HG03558 (cell line): ENCODE measurements around the gene SDHAF4.
"Not testable (repeated sequence)": the region's sequence is repeated elsewhere in the genome, so short reads cannot be mapped to it uniquely, and the experiment has no call there.

Source experiments
- ATAC-seq: cut with Tn5 transposase; IDR thresholded peaks from one replicate; pipeline ENCODE4 v1.9.1; 2021; ENCODE audit warnings: moderate number of reproducible peaks; ENCODE audit not compliant: unreplicated experiment; ENCODE audit errors: extremely low read depth

The SDHAF4 gene

DNA sequence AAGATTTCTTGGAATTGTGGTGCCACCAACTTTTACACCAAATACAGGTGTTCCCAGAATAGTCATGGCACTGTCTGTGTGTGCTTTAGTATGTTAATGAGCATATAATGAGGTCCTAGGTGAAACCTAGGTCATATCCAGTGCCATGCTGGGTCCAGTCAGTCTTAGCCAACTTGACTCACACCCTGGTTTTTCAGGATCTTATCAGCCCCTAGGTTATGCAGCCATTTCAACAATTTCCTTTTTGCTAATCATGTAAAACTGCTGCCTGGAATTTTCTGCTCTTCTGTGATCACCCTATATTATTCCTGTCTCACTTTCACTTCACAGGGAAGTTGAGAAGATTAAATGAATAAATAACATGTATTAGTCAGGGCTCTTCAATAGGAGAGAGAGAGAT lies 23.7 kb downstream of the SDHAF4 start:
- ATAC-seq = no peak

DNA sequence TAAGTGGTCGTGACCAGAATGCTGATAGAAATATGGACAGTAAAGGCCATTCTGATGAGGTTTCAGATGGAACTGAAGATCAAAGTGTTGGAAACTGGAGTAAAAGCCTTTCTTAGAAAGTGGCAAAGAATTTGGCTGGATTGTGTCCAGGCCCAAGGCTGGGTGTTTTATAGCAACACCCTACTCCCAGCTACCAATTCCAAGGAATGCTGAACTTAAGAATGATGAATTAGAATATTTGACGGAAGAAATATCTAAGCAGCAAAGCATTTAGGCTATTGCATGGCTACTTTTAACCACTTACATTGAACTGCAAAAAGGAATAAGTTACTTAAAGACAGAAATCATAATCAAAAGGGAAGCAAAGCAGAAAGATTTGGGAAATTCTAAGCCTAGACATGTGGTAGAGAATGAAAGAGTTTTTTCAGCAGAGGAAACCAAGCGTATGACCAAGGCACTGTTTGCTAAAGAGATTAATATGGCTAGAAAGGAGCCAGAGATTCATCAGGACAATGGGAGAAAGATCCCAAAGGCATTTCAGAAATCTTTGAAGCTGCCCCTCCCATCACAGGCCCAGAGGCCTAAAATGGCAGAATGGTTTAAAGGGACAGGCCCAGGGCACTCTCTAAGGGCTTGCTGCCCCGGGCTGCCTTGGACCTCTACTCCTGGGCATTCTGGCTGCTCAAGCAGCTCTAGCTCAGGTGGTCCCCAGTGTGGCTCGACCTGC lies 25.8 kb downstream of the SDHAF4 start:
- ATAC-seq = no peak

DNA sequence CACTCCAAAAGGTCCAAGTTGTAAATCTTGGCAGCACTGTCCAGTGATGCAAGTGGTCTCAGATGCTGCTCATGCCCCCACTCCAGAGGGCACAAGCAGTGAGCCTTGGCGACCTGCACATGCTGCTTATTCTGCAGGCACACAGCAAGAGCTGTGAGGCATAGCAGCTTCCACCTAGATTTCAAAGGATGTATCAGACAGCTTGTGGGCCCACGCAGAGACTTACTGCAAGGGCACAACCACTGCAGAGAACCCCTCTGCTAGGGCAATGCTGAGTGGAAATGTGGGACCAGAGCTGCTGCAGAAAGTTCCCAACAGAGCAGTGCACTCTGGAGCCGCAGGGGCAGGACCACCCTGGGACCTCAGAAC lies 26.4 kb downstream of the SDHAF4 start:
- ATAC-seq = no peak

DNA sequence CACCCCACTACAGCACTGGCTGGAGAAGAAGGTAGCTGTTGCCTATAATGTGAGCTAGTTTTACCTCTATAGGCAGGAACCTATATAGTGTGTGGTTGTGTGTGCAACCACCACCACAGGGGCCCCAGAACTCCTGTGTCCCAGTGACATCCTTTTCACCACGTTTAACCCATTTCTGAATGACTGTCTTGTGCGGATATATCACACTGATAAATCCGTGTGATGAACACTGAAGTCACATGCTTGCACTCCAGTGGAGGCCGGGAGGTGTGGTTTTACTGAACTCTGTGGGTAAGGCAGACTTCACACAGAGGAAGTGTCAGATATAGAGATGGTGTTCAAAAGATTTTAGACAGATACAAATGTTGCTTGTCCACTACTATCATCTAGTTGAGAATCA lies 32.5 kb downstream of the SDHAF4 start:
- no peak for ATAC-seq

DNA sequence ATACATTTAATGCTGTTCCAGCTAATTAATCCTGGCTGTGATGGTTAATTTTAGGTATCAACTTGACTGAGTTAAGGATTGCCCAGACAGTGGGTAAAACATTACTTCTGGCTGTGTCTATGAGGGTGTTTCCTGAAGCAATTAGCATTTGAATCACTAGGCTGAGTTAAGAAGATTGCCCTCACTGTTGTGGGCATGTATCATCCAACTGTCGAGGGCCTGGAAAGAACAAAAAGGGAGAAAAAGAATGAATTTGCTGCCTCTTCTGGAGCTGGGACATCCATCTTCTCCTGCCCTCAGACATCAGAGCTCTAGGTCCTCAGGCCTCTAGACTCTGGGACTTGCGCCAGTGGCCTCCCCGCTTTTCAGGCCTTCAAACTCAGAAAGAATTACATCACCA lies 34.3 kb downstream of the SDHAF4 start:
- ATAC-seq = no peak

DNA sequence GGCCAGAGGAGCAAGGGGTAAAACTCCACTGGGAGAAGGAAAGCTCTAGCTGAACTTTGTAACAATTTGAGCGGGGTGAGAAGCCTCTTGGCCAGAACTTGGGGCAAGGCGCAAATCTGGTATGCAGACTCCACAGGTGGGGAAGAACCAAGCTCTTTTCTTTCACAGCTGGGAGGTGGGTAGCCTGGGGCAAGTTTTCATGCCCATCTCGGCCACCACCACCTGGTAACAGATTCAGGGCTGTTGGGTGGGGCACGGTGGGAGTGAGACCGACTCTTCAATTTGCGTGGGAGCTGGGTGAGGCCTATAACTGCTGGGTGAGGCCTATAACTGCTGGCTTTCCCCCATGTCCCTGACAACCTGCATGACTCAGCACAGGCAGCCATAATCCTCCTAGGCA lies 37.5 kb downstream of the SDHAF4 start:
- no peak for ATAC-seq

DNA sequence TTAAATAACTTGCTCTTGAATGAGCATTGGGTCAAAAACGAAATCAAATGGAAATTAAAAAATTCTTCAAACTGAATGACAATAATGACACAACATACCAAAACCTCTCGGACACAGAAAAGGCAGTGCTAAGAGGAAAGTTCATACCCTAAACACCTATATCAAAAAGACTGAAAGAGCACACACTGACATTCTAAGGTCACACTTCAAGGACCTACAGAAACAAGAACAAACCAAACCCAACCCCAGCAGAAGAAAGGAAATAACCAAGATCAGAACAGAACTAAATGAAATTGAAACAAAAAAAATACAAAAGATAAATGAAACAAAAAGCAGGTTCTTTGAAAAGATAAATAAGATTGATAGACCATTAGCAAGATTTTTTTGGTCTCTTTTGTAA lies 40.6 kb downstream of the SDHAF4 start:
- ATAC-seq = not testable (repeated sequence)

DNA sequence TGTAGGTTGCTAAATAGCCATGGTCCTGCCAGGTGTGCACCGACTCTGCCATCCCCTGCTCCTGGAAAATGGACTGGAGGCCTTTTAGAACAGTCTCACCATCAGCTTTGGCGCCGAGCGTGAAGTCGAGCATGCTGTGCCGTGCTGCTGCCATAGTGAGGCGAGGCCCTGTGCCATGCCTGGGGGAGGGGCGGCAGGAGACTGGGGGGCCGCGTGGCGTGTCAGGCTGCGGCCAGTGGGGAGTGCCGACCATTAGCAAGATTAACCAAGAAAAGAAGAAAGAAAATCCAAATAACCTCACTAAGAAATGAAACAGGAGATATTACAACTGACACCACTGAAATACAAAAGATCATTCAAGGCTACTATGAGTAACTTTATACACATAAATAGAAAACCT lies 42.5 kb downstream of the SDHAF4 start:
- not testable (repeated sequence) for ATAC-seq

DNA sequence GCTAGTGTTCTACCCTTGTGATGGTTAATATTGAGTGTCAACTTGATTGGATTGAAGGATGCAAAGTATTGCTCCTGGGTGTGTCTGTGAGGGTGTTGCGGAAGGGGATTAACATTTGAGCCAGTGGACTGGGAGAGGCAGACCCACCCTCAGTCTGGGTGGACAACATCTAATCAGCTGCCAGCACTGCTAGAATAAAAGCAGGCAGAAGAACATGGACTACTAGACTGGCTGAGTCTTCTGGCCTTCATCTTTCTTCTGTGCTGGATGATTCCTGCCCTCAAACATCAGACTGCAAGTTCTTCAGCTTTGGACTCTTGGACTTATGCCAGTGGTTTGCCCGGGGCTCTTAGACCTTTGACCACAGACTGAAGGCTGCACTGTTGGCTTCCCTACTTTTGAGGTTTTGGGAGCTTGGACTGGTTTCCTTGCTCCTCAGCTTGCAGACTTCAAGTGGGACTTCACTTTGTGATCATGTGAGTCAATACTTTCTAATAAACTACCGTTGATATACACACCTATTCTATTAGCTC lies 50.1 kb downstream of the SDHAF4 start:
- no peak for ATAC-seq

DNA sequence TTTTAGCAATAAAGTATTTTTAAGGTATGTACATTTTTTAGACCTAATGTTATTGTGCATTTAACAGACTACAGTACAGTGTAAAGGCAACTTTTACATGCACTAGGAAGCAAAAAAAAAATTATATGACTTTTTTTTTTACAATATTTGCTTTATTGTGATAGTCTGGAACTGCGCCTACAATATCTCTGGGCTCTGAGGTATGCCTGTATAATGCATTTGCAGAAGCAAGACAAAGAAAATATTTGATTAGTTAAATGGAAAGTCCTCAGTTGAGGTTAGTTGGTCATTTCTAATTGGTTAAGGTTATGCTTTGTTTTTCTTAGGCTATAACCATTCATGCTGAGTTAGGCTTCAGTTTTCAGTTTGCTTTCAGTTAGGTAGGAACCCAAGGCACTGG lies 54.0 kb downstream of the SDHAF4 start:
- ATAC-seq = no peak

DNA sequence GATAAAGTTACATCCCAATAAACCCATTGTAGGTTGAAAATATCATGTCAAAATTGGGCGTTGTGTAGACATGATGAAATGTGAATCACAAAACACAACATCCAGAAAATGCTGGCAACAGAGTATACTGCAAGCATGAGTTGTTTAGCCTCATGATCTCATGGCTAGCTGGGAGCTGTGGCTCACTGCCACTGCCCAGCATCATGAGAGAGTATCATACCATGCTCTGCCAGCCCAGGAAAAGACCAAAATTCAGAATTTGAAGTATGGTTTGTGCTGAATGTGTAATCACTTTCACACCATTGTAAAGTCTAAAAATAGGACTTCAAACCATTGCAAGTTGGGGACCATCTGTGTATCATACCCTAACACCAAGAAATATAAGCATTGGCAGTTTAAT lies 55.7 kb downstream of the SDHAF4 start:
- no peak for ATAC-seq

DNA sequence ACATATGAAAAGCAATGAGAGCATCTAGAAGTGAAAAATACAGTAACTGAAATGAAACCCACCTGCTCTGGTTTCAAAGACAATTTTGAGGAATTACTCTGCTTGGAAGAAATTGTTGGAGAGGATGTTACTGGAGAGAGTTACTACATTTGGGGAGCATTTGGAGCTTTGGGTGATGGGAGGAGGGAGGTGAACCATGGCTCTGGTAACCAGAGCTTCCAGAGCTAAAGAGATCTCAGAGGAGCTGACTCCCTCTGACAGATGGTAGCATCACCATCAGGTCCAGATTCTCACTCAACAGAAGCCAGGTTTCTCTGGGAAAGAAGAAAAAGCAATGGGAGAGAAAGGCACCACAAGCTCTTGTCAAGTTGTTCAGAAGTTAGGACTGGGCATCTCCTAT lies 58.7 kb downstream of the SDHAF4 start:
- ATAC-seq = no peak

DNA sequence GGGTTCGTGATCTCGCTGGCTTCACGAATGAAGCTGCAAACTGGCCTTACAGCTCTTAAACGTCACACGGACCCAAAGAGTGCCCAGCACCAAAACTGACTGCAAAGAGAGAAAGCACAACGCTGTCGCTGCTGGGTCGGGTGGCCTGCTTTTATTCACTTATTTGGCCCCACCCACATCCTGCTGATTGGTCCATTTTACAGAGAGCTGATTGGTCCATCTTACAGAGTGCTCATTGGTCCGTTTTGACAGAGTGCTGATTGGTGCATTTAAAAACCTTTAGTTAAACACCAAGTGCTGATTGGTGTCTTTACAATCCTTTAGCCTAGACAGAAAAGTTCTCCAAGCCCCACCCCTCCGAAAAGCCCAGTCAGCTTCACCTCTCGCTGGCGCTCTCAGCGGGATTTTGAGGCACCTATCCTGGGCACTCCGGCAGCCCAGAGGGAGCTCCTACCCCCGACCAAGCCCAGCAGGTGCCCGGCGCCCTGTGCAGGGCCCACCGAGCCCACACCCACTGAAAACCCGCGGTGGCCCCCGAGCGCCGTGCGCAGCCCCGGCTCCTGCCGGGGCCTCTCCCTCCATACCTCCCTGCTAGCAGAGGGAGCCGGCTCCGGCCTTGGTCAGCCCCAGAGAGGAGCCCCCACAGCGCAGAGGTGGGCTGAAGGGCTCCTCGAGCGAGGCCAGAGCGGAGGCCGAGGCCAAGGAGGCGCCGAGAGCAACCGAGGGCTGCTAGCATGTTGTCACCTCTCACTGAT lies 60.9 kb downstream of the SDHAF4 start:
- no peak for ATAC-seq

DNA sequence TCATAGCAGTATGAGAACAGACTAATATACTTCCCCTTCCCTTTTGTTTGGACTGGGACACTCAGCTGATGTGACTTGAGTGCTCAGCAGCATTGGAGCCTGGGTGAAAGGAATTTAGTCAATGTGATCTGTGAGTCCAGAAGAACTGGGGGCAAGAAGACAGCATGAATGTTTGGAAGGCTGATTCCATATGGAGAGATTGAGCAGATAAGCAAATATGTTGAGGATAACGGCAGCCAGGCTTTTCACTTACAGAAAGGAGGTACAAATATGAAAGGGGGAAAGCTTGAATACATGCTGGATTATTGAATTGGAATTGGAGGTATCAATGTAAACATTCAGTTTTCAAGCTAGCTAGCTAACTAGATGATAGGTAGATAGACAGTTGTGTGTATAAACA lies 63.2 kb downstream of the SDHAF4 start:
- no peak for ATAC-seq

DNA sequence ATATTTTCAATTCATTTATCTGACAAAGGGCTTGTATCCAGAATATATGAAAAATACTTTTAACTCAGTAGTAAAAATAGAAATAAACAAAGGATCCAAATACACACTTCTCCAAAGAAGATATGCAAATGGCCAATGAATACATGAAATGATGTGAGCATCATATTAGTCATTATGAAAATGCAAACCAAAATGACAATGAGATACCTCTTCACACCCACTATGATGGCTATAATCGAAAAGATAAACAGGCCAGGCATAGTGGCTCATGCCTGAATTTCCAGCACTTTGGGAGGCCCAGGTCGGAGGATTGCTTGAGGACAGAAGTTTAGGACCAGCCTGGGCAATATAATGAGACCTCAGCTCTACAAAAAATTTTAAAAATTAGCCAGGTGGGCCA lies 67.1 kb downstream of the SDHAF4 start:
- ATAC-seq = no peak

DNA sequence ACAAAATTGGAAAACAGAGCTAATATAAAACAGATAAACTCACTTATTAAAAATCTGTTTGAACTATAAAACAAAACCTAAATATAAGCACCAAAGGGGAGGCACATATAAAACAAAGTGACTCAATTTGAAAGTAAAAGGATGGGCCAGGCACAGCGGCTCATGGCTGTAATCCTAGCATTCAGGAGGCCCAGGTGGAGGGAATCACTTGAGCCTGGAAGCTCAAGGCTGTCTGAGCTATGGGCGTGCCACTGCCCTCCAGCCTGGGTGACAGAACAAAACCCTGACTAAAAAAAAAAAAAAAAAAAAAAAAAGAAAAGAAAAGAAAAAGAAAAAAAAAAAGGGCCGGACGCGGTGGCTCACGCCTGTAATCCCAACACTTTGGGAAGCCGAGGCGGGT lies 69.9 kb downstream of the SDHAF4 start:
- no peak for ATAC-seq

DNA sequence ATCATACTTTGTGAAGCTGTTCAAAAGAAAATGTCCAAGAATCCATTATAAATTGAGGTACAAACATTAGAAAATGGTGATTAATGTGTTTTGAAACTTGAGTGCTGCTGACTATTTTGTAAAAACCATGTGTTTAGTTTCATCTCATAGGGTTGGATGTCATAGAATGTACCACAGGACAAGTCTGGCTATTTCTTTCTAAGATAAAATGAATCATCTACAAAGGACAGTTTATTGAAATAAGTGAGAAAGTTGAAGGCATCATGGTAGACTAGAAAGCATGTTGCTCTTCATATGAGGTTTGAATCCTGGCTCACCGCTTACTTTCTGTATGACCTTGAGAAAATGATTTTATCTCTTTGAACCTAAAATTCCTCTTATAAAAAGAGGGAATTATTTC lies 71.7 kb downstream of the SDHAF4 start:
- no peak for ATAC-seq
